ENCODE data around the gene FABP1.

Gene FABP1

DNA sequence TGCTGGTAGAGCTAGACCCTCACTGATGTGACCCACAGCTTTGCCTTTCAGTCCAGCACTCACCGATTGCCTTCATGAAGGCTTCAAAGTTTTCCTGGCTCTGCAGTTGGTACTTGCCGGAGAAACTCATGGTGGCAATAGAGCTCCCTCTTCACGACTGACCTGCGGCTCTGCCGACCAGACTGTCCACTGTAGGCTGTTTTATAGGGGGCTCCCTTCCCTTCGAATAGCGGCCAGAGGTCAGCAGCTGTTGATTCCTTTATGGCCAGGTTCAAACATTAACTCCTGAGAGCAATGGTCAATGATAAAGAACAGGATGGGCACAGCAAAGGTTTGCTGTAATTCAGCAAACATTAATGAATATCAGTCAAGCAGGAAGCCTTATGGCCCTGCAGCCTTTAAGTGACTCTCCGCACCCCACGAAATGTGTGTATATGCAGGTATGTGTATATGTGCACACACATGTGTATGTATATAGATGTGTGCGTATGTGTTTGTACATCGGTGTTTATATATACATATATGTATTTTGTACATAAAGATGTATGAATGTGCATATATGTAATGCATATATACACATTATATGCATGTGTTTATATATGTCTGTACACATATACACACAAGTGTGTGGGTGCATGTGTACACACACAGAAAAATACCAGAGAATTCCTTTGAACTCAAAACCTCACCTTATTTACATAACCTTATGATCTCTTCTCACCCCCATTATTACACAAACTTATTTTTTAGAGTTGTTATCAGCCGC lies at the start of gene FABP1:
Gene FABP1 (minus strand): TSS at position 175 of the 766 bp plus-strand sequence. CDS start 45 bp downstream, at position 130.
- DNase-seq (ENCODE audit: low read depth in 2 of 2, low spot score in 1 of 2) = no peak

- DNase-seq (ENCODE audit: low read depth in 2 of 2, low spot score in 1 of 2) = no peak
These were observed 49.7 kb upstream of the FABP1 start for GRCh38 chr2:88177556-88177955.

DNA sequence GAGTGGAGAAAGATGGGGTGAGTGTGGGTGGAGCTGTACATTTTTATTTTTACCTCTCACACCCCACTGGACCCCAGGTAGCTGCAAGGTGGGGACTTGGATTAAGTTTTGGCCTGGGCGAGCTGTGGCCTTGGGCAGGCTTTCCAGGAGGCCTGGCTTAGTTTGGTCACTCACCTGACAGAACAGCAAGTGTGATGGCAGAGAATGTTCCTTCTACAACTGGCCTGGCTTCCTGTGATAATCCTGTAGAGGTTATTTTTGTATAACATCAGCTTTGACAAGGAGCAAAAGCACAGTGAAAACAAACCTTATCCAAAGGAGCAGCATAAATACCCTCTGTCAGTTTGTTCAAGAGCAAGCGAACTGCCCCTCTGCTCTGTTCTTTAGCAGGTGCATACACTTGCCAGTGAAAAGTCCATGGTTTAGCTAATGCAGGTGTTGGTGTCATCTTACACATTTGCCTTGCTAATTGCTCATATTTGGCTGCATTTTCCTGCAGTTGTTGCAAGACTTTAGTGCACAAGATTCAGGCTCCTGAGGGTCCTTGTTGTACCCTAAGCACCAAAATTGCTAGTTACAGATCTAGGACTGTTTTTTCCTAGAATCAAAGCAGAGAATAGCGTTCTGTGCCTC lies 48.6 kb upstream of the FABP1 start:
- DNase-seq (ENCODE audit: low read depth in 2 of 2, low spot score in 1 of 2) = no peak

GRCh38 chr2:88172882-88173281 lies 45.0 kb upstream of the FABP1 start:
- no peak for DNase-seq (ENCODE audit: low read depth in 2 of 2, low spot score in 1 of 2)

DNA sequence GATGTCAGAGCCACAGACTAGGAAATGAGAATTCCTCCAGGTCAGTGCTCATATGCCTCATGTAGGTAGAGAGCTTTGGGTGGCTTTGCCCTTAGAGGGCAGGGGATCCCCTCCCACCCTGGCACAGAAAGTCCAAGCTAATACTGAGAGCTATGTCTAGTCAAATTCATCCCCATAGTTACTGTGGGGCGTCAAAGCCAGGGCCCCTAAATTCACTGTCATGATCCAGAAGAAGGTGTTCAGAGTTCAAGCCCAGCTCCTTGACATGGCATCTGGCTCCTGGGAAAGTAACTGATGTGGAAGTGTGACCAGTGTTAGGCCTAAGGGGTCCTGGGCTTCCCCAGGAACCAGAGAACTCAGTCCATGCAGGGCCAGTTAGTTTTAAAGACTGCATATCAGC lies 44.1 kb upstream of the FABP1 start:
- no peak for DNase-seq (ENCODE audit: low read depth in 2 of 2, low spot score in 1 of 2)

DNA sequence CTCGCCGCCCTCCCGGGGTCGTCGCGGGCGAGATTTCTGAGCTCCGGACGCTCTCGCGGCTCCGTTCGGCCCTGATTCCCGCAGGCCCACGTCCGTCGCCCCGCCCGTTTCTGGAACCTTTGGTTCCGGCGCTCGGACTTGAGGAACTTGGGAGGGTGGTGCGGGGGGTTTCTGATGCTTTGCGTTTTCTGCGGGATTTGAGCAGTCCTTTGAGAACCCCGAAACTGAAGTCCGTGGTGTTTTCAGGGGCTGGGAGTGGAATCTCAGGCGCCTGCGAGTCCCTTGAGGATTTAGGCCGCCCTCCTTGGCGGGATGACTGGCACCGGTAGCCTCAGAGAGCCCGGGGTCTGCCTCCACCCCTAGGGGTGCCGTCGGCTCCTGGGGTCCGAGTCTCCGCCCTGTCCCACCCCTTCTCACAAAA lies 42.6 kb upstream of the FABP1 start:
- DNase-seq (ENCODE audit: low read depth in 2 of 2, low spot score in 1 of 2) = no peak

DNA sequence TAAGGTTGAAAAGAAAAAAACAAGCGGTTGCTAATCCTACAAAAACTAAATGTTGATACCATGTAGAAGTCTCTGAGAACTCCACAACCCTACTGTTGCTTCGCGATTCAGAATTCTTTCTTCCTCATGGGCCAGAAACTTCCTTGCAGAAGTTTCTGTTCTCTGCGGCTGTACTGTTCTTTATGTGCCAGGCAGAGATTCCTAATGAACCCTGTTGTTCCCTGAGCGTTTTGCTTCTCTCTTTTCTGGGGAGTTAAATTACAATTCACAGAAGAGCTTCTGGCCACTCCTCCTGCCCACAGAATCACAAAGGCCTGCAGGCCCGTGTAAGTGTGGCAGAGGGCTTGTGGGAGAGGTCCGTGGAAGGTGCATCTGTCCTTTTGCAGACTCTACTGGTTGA lies 40.5 kb upstream of the FABP1 start:
- DNase-seq (ENCODE audit: low read depth in 2 of 2, low spot score in 1 of 2) = no peak

DNA sequence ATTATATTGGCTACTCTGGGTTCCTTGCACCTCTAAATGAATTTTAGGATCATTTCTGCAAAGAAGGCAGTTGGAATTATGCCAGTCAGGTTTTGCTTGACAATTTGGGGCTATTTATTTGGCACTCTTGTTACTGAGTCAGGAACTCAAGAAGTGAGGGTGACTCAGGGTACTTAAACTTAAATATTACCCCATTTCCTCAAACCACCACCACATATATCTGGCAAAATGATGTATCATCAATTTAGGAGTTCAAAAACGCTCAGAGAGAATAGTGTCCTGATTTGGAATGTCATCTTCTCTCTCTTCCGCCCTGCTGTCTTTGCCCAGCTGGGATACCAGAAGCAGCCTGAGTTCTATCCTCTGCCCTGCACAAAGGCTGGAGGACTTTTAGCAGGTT lies 39.9 kb upstream of the FABP1 start:
- DNase-seq (ENCODE audit: low read depth in 2 of 2, low spot score in 1 of 2) = no peak

DNA sequence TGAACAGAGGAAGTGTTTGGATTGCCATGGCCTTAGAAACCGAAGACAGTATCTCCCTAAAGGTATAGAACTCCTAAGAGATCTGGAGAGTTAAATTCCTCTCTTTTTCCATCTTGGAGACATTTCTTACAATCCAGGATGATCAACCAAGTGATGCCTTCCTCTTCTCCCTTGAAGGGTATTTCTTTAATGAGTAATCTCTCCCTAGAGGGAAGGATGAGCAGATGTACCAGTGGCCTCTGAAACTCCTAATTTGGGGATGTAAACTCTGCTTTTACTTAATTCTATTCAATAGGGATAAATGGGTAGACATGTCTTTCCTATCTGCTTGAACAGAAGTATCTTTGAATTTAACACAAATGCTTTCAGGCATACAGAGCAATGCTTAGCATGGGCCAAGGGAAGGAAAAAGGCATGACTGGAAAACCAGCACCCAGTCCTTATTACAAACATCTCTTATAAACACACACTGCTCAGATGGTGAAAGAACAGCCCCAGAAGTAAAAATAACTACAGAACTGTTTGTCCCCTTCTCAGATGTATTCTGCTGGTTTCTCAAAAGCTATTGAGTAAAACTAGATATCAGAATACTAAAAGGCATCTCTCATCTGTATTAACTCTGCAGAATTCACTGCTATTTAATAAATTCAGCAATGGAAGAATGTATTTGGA lies 37.6 kb upstream of the FABP1 start:
- no peak for DNase-seq (ENCODE audit: low read depth in 2 of 2, low spot score in 1 of 2)

- DNase-seq (ENCODE audit: low read depth in 2 of 2, low spot score in 1 of 2) = no peak
These were observed 33.8 kb upstream of the FABP1 start for GRCh38 chr2:88161446-88162244.

GRCh38 chr2:88160517-88160916 lies 32.7 kb upstream of the FABP1 start:
- no peak for DNase-seq (ENCODE audit: low read depth in 2 of 2, low spot score in 1 of 2)

DNA sequence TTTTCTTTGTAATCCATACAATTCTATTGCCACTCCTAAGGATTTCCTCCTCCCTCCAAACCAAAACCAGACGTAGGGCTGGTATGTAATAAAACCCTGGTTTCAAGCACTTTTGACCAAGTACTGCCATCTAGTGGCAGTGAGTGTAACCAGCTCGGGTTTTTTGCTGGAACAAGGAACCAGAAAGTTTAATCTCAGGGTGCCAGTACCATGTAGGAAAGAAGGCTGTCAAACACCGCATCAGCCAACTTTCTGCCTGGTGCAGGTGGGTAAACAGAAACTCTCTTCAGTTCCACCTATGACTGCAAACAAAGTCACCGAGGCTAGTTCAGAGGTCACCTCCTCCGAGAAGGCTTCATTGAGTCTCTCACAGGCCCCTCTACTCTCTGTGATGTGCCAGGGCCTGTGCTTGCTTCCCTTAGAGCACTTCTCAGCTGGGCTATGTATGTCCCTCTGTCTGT lies 32.1 kb upstream of the FABP1 start:
- peak; percentile 22 to 23 for DNase-seq (ENCODE audit: low read depth in 2 of 2, low spot score in 1 of 2)

GRCh38 chr2:88159481-88159880 lies 31.6 kb upstream of the FABP1 start:
- no peak for DNase-seq (ENCODE audit: low read depth in 2 of 2, low spot score in 1 of 2)

GRCh38 chr2:88148929-88149438 lies 21.1 kb upstream of the FABP1 start:
- DNase-seq (ENCODE audit: low read depth in 2 of 2, low spot score in 1 of 2) = no peak

- DNase-seq (ENCODE audit: low read depth in 2 of 2, low spot score in 1 of 2) = no peak
These were observed 19.3 kb upstream of the FABP1 start for GRCh38 chr2:88147145-88147544.

GRCh38 chr2:88146590-88146989 lies 18.7 kb upstream of the FABP1 start:
- DNase-seq (ENCODE audit: low read depth in 2 of 2, low spot score in 1 of 2) = no peak

- no peak for DNase-seq (ENCODE audit: low read depth in 2 of 2, low spot score in 1 of 2)
These were observed 17.1 kb upstream of the FABP1 start for GRCh38 chr2:88144914-88145497.

- DNase-seq (ENCODE audit: low read depth in 2 of 2, low spot score in 1 of 2) = no peak
These were observed 16.4 kb upstream of the FABP1 start for GRCh38 chr2:88144271-88144670.

GRCh38 chr2:88141952-88142351 lies 14.1 kb upstream of the FABP1 start:
- DNase-seq (ENCODE audit: low read depth in 2 of 2, low spot score in 1 of 2) = no peak

- no peak for DNase-seq (ENCODE audit: low read depth in 2 of 2, low spot score in 1 of 2)
These were observed 11.9 kb upstream of the FABP1 start for GRCh38 chr2:88139804-88140203.

- DNase-seq (ENCODE audit: low read depth in 2 of 2, low spot score in 1 of 2) = no peak
These were observed 11.4 kb upstream of the FABP1 start for GRCh38 chr2:88139203-88139702.

Data from stimulated activated CD8-positive, alpha-beta memory T cell treated with anti-CD3 and anti-CD28 coated beads, Interleukin-4, amount 100 ng/mL, for 4 hours (primary cell).